NCI-H1417 treated with DMSO at 0.1 percent for 48 hours (cell line): ENCODE data around the gene EPHA6.
"Not testable (repeated sequence)": the region's sequence is repeated elsewhere in the genome, so short reads cannot be mapped to it uniquely, and the experiment has no call there.

Experiments
- DNase-seq: peaks from one replicate; lab custom pipeline; 2025; lab: John Stamatoyannopoulos, UW

EPHA6 gene

DNA sequence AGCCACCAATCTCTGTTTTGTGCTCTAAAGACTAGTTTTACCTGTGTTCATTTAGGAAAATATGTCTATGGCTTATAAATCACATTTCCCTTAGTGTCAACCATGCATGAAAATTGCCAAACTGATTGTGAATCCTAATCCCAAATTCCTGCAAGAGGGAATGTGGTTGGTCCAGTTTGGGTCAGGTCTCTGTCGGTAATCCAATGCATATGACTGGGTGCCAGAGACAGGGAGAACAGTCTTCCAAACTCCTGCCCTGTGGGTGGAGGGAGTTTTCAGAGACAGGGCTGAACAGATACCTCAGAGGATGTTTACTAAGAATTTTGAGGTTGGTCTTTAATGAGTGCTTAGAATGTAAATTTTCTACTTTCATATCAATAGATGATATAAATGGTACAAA, 649.6 kb downstream of the EPHA6 start:
- no peak for DNase-seq

DNA sequence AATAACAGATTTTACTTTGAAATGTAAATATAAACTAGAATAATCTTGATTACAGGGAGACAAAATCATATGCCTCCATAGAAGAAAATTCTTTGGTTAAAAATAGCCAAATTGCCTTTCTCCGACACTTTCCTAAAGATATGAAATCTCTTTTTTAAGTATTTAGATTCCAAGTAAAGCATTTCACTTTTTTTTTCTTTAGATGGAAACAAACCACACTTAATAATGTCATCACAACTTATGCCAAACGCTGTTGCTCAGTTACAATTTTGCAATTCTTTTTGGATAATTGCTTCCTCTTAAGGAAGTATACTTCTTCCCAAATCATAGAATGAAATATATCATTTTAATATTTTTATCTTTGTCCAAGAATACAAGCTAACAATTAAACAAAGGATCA, 656.1 kb downstream of the EPHA6 start:
- DNase-seq = no peak

DNA sequence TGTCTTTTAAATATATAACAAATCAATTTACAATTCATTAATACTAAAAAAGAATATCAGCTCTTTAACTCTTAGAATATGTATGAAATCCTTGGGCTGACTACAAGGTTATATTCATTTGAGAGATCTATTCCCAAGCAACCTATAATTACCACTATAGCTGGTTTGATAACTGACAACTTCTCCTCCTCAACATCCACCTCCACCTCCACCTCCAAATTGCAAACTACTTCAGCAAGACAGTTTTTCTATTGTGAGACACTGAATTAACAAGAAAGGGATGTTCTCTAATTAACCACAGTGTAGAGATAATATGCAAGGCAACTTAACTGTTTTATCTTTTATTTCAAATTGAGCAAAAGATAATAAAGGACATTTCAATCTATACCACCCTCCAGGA, 665.3 kb downstream of the EPHA6 start:
- no peak for DNase-seq

DNA sequence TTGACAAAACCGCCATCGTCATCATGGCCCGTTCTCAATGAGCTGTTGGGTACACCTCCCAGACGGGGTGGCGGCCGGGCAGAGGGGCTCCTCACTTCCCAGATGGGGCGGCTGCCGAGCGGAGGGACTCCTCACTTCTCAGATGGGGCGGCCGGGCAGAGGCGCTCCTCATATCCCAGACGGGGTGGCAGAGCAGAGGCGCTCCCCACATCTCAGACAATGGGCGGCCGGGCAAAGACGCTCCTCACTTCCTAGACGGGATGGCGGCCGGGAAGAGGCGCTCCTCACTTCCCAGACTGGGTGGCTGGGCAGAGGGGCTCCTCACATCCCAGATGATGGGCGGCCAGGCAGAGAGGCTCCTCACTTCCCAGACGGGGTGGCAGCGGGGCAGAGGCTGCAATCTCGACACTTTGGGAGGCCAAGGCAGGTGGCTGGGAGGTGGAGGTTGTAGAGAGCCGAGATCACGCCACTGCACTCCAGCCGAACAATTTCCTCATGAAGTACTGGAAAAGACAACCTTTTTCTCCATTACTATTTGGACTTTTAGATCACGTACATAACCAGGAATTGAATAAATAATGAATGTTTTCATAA, 666.4 kb downstream of the EPHA6 start:
- not testable (repeated sequence) for DNase-seq

DNA sequence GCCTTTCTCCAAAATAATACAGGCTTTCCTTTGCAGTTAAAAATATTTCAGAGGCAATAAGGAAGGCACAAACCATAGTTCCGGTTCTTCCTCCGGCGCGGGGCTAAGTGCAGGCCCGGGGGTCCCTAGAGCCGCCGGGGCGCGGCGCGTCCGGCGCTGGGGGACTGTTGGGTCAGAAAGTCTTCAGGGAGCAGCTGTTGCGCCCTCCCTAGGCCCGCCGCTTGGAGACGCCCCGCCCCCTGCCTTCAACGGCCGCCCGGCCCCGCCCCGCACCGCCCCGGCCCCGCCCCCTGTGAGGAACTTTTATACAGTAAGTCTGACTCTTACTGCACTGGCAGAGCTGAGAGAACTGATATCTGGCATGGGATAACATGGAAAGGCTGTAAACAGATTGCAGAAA, 667.0 kb downstream of the EPHA6 start:
- no peak for DNase-seq

DNA sequence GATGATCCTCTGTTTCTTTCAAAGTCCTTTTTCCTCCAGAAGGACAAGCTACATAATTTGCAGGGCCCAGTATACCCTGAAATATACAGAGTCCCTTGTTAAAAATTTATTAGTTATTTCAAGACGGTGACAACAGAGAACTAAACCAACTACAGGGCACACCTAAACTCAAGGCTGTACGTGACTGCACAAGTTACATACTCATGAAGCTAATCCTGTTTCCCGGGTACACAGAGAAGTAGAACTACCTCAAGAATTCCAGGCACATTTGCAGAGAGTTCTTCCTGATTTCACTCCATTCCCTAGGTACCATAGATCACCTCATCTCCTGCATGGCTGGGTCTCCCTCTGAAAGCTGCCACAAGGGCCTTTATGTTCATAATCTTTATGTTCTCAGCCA, 670.8 kb downstream of the EPHA6 start:
- no peak for DNase-seq

DNA sequence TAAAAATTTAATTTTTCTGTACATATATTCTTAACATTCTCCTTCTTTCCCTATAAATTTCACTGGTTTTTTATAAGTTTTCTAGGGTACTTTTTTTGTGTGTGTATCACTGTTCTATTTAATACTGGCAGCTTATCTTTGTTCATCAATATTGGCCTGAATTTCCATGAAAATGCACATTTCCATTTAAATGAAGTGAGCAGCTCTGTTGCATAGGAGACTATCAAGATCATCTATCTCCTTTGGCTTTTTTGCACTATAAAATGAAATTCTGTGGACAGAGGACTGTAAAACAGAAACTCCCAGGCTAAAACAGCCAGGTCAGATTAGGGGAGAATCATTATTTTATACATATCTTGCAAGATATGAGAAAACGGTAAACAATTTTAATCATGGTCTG, 673.2 kb downstream of the EPHA6 start:
- no peak for DNase-seq

DNA sequence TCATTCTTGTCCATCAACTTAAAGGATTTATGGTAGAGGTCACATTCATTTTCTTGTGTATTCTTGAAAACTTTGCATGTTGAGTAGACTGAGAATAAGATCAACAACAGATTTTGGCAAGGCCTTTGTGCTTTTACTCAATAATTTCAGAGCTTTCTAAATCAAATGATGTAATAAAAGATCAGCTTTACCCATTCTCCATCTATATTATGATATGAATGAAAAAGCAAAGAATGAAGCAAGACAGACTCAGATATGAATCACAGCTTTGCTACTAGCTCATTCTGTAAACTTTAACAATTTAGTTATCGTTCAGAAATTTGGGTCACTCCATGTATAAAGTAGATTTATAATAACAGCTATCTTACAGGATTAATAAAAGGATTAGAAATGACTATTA, 674.3 kb downstream of the EPHA6 start:
- no peak for DNase-seq

DNA sequence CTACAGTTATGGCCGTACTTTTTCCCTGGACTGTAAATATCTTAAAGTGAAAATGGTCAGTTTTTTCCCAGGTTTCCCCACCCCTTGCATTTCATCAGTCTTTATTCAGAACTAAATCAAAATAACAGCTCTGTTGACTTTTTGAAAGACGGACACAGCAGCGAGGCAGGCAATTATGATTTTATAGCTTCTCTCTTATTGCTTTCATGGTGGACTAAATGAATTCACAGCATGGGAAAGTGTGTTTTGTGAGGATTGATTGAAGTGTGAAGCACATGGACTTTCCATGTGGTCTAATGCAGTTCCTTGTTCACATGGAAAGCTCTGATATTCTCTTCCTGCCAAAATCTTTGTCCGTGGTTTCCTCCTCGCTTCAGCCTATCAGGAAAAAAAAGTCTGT, 681.5 kb downstream of the EPHA6 start:
- no peak for DNase-seq

DNA sequence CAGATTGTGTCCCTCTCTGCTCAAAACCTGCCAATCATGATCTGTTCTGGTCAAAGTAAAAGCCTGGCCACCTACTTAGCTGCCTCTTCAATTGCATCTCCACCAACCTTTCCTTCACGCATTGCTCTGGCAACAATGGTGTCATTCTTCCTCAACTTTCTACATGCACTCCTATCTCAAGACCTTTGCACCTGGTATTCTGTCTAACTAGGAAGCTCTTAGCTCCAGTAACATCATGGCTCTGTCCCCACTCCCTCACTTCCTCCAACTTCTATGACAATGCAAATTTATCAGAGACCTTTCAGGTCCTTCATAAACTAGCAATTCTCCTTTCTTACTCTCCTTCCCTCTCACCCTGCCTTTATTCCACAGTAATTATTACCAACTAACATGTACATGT, 682.7 kb downstream of the EPHA6 start:
- DNase-seq = no peak

DNA sequence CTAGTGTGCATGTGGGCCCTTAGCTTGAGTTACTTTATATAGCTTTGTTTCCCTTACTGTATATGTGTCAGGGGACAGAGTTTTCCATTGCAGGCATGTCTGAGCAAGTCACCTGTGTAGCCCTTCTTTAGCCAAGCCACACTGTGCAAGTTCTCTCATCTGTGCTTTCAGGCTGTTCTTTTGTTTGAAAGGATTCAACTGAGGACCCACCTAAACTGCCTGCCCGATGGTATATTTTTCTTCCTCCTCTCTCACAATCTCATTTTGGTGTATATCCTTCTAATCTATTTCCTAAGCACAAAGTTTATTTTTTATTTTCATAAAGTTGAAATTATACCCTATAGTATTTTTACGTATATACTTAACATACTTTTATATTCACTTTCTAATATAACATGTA, 690.1 kb downstream of the EPHA6 start:
- DNase-seq = no peak

DNA sequence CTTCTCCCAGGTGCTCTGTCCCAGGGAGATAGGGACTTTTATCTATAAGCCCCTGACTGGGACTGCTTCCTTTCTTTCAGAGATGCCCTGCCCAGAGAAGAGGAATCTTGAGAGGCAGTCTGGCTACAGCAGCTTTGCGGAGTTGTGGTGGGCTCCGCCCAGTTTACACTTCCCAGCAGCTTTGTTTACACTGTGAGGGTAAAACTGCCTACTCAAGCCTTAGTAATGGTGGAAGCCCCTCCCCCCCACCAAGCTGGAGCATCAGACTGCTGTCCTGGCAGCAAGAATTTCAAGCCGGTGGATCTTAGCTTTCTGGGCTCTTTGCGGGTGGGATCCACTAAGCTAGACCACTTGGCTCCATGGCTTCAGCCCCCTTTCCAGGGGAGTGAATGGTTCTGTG, 696.4 kb downstream of the EPHA6 start:
- DNase-seq = no peak

DNA sequence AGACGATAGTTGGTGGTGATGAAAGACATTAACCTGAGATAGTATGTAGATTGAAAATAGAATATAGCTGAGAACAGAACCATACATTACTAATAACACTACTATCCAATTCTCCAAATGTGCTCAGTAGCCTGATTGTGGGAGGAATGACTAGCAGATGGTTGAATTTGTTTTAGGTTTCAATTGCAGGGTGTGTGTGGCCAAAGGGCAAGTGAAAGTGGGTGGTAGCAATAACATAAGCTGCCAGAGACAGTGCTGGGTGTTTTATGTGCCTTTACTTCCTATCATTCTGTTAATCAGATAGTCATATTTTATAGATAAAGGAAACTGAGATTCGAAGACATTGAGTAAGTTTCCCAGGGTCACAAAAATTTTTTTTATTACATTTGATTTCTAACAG, 700.7 kb downstream of the EPHA6 start:
- DNase-seq = no peak

DNA sequence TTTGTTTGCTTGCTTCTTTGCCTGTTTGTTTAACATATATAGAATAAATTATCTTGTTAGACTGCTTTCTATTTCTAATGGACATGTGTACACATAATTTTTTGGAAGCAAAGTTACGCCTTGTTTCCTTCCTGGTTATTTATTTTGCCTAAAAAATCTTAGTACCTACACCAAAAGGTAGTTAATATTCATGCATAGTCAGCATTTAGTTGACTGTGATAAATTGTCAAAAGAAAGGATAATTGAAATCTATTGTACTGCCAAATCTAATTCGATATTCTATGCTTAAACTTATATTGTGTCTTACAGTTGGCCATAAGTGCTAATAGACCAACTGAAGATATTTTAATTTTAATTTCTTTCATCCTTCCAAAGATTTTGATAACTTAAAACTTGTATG, 716.3 kb downstream of the EPHA6 start:
- no peak for DNase-seq

DNA sequence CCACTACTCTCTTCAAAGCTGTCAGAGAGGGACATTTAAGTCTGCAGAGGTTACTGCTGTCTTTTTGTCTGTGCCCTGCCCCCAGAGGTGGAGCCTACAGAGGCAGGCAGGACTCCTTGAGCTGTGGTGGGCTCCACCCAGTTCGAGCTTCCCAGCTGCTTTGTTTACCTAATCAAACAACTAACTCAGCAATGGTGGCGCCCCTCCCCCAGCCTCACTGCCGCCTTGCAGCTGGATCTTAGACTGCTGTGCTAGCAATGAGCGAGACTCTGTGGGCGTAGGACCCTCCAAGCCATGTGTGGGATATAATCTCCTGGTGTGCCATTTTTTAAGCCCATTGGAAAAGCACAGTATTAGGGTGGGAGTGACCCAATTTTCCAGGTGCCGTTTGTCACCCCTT, 733.2 kb downstream of the EPHA6 start:
- not testable (repeated sequence) for DNase-seq

DNA sequence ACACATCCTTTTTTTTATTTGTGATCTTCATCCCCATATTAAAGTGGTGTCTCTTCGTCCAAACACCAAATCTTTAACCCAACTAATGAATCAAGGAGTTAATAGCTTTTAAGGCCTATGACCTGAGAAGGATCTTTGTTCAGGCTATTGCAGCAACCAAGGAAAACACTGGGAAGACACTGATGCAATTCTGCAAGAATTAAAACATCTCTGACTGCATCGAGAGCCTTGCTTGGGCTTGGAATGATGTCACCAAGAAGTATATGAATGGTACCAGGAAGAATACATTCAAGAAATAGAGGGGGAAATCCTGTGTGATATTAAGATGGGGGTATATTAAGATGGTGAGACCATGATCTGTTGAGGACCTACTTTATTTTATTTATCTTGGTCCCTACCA, 736.0 kb downstream of the EPHA6 start:
- DNase-seq = no peak

DNA sequence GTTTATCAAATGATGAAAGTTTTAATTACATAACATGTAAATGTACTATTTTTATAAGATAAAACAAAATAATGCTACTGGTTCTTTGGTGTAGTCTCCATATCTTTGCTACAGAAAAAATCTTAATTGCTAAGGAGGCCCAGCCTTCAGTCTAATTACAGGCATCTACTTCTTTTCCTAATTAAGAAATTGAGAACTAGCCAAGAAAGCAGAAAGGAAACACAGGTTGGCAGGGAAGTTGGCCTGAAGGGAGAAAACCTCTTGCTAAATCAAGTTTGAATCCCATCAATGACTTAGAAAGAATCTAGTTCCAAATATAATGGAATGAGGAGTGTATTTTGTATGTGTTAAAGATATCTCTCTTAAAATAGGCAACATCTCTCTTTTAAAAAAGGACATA, 737.8 kb downstream of the EPHA6 start:
- no peak for DNase-seq

DNA sequence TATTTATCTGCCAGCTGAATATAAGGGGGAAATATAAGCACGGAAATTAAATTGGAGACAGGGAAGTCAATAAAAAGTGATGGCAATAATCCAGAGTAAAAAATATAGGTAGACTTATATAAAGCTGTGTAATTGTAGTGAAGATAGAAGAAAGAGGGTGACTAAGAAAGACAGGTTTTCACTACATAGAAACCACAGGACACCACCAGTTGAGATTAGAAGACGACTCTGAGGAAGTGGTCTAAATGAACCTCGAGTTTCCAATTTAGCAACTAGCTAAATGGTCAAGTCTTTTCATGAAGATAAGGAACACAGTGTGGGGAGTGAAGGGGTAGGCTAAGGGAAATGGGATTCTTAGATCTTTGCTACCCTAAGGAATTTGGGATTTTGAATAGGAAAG, 761.3 kb downstream of the EPHA6 start:
- DNase-seq = no peak

DNA sequence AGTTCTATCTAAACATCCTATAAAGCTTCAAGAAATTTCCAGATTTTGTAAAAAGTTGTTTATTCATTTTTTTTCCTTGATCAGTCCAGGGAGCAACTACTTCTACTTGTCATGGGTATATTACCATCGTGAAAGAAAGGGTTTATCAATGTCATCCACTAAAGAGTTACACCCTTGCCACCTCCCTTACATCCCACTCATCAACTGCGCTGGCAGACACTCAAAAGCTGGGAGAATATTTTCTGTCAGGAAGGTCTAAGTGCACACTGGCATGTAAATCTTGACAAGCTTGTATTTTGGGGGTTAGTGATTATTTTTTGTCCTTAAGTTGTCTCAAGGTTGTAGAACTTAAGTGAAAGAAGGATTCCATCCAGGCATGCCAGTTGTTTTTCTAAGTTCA, 761.8 kb downstream of the EPHA6 start:
- no peak for DNase-seq

DNA sequence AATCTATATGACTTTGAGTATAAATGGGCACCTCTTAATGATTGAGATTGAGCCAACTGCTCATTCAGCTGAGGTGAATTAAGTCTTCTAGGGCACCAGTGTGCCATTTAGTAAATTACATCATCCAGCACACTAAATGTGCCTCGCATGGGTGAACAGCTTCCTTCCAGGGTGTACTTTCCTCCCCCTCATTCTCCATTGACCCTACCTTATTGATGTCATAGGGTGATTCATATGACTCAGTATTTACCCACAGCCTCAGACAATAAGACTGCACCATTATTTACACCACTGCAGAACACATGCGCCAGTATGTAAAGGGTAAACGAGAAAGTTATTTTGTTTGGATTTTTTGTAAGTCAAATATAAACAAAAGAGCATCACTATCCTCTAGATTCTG, 765.0 kb downstream of the EPHA6 start:
- peak; percentile 33 for DNase-seq

DNA sequence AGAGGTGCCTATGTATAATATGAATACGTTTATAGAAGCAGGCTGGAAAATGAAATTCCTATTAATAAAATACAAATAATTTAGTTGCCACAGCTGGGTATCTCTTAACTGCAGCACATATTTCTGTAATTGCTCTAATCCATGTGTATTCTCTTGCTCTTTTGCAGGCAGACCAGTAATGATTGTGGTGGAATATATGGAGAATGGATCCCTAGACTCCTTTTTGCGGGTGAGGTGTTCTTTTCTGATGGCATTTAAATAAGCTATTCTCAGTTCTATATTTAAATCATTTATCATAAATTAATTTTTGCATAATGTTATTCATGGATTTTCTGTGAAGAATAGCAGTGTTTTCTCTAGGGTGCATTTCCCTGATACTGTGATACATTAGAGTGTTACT, 796.2 kb downstream of the EPHA6 start:
- no peak for DNase-seq

DNA sequence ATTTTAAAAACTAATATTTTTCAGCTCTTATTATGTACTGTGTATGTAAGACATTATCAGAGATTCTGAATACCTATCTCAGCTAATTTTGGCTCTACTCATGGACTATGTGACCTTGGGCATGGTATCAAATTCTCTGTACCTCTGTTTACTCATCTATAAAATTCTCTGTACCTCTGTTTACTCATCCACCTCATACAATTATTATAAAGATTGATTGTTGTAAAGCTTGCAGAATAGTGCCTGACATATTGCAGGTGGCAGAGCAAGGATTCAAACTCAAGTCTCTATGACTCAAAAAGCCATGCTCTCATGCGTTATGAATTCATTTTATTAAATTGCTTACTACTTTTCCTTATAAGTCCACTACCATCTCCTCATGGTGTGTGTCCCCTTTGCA, 798.2 kb downstream of the EPHA6 start:
- peak; percentile 14 for DNase-seq

DNA sequence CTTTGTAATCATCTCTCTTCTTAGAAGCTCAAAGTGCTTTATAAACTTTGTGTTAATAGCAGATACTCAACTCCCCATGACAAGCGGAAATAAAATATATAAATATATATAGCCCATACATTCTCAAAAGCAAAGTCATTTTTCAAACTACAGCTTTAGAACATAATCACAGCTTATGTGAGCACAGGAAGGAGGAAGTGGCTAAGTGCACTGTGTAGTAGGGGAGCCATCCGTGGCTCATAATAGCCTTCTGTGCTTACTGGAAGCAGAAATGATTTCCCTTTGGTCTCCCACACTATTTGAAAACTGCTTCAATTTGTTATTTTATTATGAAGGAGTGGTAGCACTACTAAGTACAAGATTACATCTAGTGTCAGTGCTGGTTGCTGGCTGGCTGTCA, 798.7 kb downstream of the EPHA6 start:
- DNase-seq = no peak

DNA sequence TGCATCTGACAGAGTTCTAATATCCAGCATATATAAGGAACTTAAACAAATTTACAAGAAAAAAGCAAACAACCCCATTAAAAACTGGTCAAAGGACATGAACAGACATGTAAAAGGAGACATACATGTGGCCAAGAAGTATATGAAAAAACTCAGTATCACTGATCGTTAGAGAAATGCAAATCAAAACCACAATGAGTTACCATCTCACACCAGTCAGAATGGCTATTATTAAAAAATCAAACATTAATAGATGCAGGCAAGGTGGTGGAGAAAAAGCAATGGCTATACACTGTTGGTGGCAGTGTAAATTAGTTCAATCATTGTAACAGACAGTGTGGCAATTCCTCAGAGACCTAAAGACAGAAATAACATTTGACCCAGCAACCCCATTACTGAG, 806.1 kb downstream of the EPHA6 start:
- DNase-seq = not testable (repeated sequence)

DNA sequence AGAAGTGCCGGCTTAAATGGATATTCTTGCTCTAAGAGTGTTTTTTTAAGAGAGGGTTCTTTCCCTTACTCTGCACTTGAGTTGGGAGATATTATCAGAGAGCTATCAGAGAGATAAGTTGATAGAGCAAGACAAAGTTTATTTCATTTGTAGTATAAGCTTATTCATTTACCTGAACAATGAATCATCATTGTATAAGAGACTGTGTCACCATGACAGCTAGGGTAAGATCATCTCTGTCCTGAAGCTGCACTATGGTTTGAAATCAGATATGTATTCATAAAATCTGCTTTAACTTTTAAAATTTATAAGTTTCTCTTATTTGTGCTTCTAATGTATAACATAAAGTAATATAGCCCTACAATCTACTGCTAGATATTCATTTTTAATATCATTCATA, 822.1 kb downstream of the EPHA6 start:
- DNase-seq = no peak
